GM12801 (cell line): ENCODE results near the gene FUCA1.

Experiments
- CTCF ChIP-seq: IDR thresholded peaks from one replicate; pipeline ENCODE4 v1.5.1; 2011; ENCODE audit warnings: control low read depth; ENCODE audit not compliant: insufficient read length; ENCODE audit errors: extremely low read depth

The FUCA1 gene

GRCh38 chr1:23845163-23845562, 22.9 kb downstream of the FUCA1 start:
- no peak for TF ChIP-seq CTCF

- TF ChIP-seq CTCF = no peak
Observed at GRCh38 chr1:23843644-23844043, 24.4 kb downstream of the FUCA1 start.

GRCh38 chr1:23838401-23838866, 29.7 kb downstream of the FUCA1 start:
- TF ChIP-seq CTCF = no peak

- TF ChIP-seq CTCF = no peak
Observed at GRCh38 chr1:23837908-23838307, 30.2 kb downstream of the FUCA1 start.

- no peak for TF ChIP-seq CTCF
Observed at GRCh38 chr1:23836037-23836436, 32.1 kb downstream of the FUCA1 start.

GRCh38 chr1:23827717-23828116, 40.4 kb downstream of the FUCA1 start:
- TF ChIP-seq CTCF = no peak

- no peak for TF ChIP-seq CTCF
Observed at GRCh38 chr1:23825762-23826522, 42.1 kb downstream of the FUCA1 start.
